GM21447 (cell line): ENCODE data around the gene SNRK.

Experiments used
- ATAC-seq: cut with Tn5 transposase; IDR thresholded peaks from one replicate; pipeline ENCODE4 v1.9.1; 2021; ENCODE audit not compliant: unreplicated experiment

The SNRK gene

GRCh38 chr3:43266995-43267394, 19.3 kb upstream of the SNRK start:
- no peak for ATAC-seq

GRCh38 chr3:43268636-43269035, 17.7 kb upstream of the SNRK start:
- ATAC-seq, result no peak

- no peak for ATAC-seq
These were observed 16.3 kb upstream of the SNRK start for GRCh38 chr3:43270078-43270477.

- no peak for ATAC-seq
These were observed 12.9 kb upstream of the SNRK start for GRCh38 chr3:43273416-43273815.

- no peak for ATAC-seq
These were observed 7.3 kb upstream of the SNRK start for GRCh38 chr3:43279082-43279481.

GRCh38 chr3:43279532-43279931, 6.8 kb upstream of the SNRK start:
- no peak for ATAC-seq

- no peak for ATAC-seq
These were observed 5.3 kb upstream of the SNRK start for GRCh38 chr3:43281020-43281419.

- ATAC-seq, result no peak
These were observed 2.2 kb upstream of the SNRK start for GRCh38 chr3:43284171-43284570.

- no peak for ATAC-seq
These were observed 696 bp upstream of the SNRK start for GRCh38 chr3:43285644-43286043.

- peak; percentile 25 for ATAC-seq
These were observed 630 bp downstream of the SNRK start for GRCh38 chr3:43286841-43287499.

GRCh38 chr3:43287500-43287873, 1.1 kb downstream of the SNRK start:
- ATAC-seq, result no peak

GRCh38 chr3:43288366-43288765, 2.0 kb downstream of the SNRK start:
- peak; percentile 53 for ATAC-seq

- no peak for ATAC-seq
These were observed 2.5 kb downstream of the SNRK start for GRCh38 chr3:43288850-43289249.

- no peak for ATAC-seq
These were observed 3.1 kb downstream of the SNRK start for GRCh38 chr3:43289401-43289800.

- no peak for ATAC-seq
These were observed 3.6 kb downstream of the SNRK start for GRCh38 chr3:43289841-43290470.

GRCh38 chr3:43290956-43291355, 4.6 kb downstream of the SNRK start:
- no peak for ATAC-seq

- no peak for ATAC-seq
These were observed 5.2 kb downstream of the SNRK start for GRCh38 chr3:43291546-43291945.

- no peak for ATAC-seq
These were observed 8.6 kb downstream of the SNRK start for GRCh38 chr3:43294975-43295374.

- ATAC-seq, result peak; percentile 88
These were observed 10.2 kb downstream of the SNRK start for GRCh38 chr3:43296565-43296964.

- ATAC-seq, result no peak
These were observed 12.0 kb downstream of the SNRK start for GRCh38 chr3:43298292-43298691.

- ATAC-seq, result no peak
These were observed 12.4 kb downstream of the SNRK start for GRCh38 chr3:43298761-43299160.

- no peak for ATAC-seq
These were observed 16.0 kb downstream of the SNRK start for GRCh38 chr3:43302116-43302880.
